Adrenal gland (tissue), 12 donors: Measurements from ENCODE around the gene RAD51B. TPM values are rescaled to one million over a fixed set of nuclear protein-coding genes. Genes with fewer than 3 reads are reported as not detected.

Experiments used
- DNase-seq, 7 donors: peaks; one replicate each; pipeline ENCODE4 v3.0.0-alpha.2; 2019 to 2020
- H3K27ac ChIP-seq, 5 donors: fragments of 200-600 bp; sonication (generic) in 4 of 5; 1 replicate in 3 of 5; 2 replicates in 2 of 5; pipeline versions ENCODE4 v1.5.1 to v1.8.0; 2016 to 2020; ENCODE audit warnings: mild to moderate bottlenecking in 1 of 5
- H3K27me3 ChIP-seq: fragments of 200-600 bp; 2 replicates; pipeline ENCODE4 v1.8.0; 2021
- H3K36me3 ChIP-seq, 2 donors: fragments of 200-600 bp; replicated peaks in 1 of 2; 1 replicate in 1 of 2; 2 replicates in 1 of 2; pipeline versions ENCODE4 v1.5.1 to v1.8.0; 2018 to 2022
- H3K4me1 ChIP-seq, 2 donors: fragments of 200-600 bp; replicated peaks in 1 of 2; 1 replicate in 1 of 2; 2 replicates in 1 of 2; pipeline versions ENCODE4 v1.5.1 to v1.8.0; 2018 to 2021
- H3K4me3 ChIP-seq, 4 donors: fragments of 200-600 bp; sonication (generic) in 3 of 4; one replicate each; pipeline ENCODE4 v1.5.1; 2016 to 2018
- H3K9me3 ChIP-seq, 3 donors: fragments of 200-600 bp; sonication (generic) in 1 of 3; replicated peaks in 1 of 3; 1 replicate in 2 of 3; 2 replicates in 1 of 3; pipeline versions ENCODE4 v1.5.1 to v1.8.0; 2016 to 2021
- POLR2A ChIP-seq, 2 donors: fragments of 450-650 bp; IDR thresholded peaks; one replicate each; pipeline ENCODE4 v1.6.1; 2017; ENCODE audit warnings: antibody characterized with exemption in 2 of 2, mild to moderate bottlenecking in 2 of 2, moderate library complexity in 1 of 2
- WGBS, 4 donors: extraction: QIAGEN DNeasy Blood & Tissue Kit in 2 of 4; methylation state at CpG; one replicate each; pipeline versions ENCODE4 v1.1.5 to v1.1.7; 2013 to 2017; 5-methylcytosine and 5-hydroxymethylcytosine counted together
- intact Hi-C, 2 donors: fragments of 100-400 bp; cut with DNase I; formaldehyde crosslinking; loops; one replicate each; pipeline versions ENCODE4 v1.14.1 to v1.15.0; 2022 to 2023
- polyA plus RNA-seq, 3 donors: library from polyadenylated mRNA; stranded (reverse); fragments of 200-250 nt in 2 of 3; fragments of 350-450 nt in 1 of 3; fragmentation: Illumina TruSeq in 1 of 3; extraction: RNeasy Lipid Tissue Mini Kit (QIAGEN cat#74804) in 1 of 3; gene quantifications; one replicate each; pipeline ENCODE4 v1.2.3, GENCODE V29; 2013 to 2014
- total RNA-seq, 9 donors: library from RNA; depleted of rRNA in 4 of 9; stranded (reverse); fragments of >200 nt in 4 of 9; fragments of 120-200 nt in 1 of 9; fragmentation: NEBNext Ultra II Directional in 1 of 9; extraction: Animal tissue kit (Norgen Biotek cat#: 25700) in 1 of 9; gene quantifications; one replicate each; pipeline versions ENCODE4 v1.1.0 to v1.2.4, GENCODE V29; 2013 to 2023
- TF ChIP-seq, protein P1 (sequence below), 6 experiments: fragments of 450-650 bp in 4 of 6; fragments of 200-600 bp in 2 of 6; sonication (generic) in 1 of 6; IDR thresholded peaks; 1 replicate in 5 of 6; 2 replicates in 1 of 6; pipeline versions ENCODE4 v1.5.1 to v1.8.0; 2016 to 2021; ENCODE audit warnings: antibody characterized with exemption in 6 of 6, mild to moderate bottlenecking in 2 of 6, moderate library complexity in 1 of 6
- donor health status: healthy with polysubstance abuse.
- donor health status: Bipolar disorder and iron deficiency.
- donor health status: DM: yes; HTN: yes; CAD: no.
- donor health status: DM: no; HTN: no; CAD: no.
- donor health status: DM: no; HTN: no; CAD: no.
- donor health status: DM: yes; HTN: yes; CAD: no.

The RAD51B gene
- total and polyA plus RNA-seq, 12 donors: 2.3 to 24.6 (median 12.4) TPM

- intact Hi-C loops: no loop called here
- Histone ChIP-seq H3K27ac (no peak overlapping the region), H3K27me3 (no peaks in the 10 kb centered on the region), H3K4me1 (no peaks in the 10 kb centered on the region), H3K4me3 (no peak overlapping the region), H3K36me3 (no peaks in the 10 kb centered on the region), H3K9me3 (no peaks in the 10 kb centered on the region)
- 89 to 100% (median 94%) methylated on average over 1 to 2 of the region's 2 CpGs for WGBS, 4 donors
- no peak for DNase-seq
- TF ChIP-seq, protein P1, sequence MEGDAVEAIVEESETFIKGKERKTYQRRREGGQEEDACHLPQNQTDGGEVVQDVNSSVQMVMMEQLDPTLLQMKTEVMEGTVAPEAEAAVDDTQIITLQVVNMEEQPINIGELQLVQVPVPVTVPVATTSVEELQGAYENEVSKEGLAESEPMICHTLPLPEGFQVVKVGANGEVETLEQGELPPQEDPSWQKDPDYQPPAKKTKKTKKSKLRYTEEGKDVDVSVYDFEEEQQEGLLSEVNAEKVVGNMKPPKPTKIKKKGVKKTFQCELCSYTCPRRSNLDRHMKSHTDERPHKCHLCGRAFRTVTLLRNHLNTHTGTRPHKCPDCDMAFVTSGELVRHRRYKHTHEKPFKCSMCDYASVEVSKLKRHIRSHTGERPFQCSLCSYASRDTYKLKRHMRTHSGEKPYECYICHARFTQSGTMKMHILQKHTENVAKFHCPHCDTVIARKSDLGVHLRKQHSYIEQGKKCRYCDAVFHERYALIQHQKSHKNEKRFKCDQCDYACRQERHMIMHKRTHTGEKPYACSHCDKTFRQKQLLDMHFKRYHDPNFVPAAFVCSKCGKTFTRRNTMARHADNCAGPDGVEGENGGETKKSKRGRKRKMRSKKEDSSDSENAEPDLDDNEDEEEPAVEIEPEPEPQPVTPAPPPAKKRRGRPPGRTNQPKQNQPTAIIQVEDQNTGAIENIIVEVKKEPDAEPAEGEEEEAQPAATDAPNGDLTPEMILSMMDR (IDR thresholded peaks at IDR 0.05): no peak
- TF ChIP-seq POLR2A (IDR thresholded peaks at IDR 0.05): no peak
Measured at GRCh38 chr14:68343534-68344118, 524.0 kb downstream of the RAD51B start.

GRCh38 chr14:68345738-68346137, 526.2 kb downstream of the RAD51B start:
- Histone ChIP-seq H3K9me3 (no peaks in the 10 kb centered on the region), H3K4me3 (no peak overlapping the region), H3K27ac (no peak overlapping the region), H3K36me3 (no peaks in the 10 kb centered on the region), H3K4me1 (no peaks in the 10 kb centered on the region), H3K27me3 (no peaks in the 10 kb centered on the region)
- TF ChIP-seq POLR2A (IDR thresholded peaks at IDR 0.05): no peak
- TF ChIP-seq, protein P1 (IDR thresholded peaks at IDR 0.05): no peak
- WGBS, 4 donors: 77 to 94% (median 85%) methylated on average over 4 of the region's 4 CpGs
- intact Hi-C loops: no loop called here
- DNase-seq: peak in 1 of 7 donors; percentile 22

GRCh38 chr14:68346556-68347343, 527.2 kb downstream of the RAD51B start:
- H3K4me1 ChIP-seq: no peaks in the 10 kb centered on the region
- no peaks in the 10 kb centered on the region for H3K36me3 ChIP-seq
- H3K27ac ChIP-seq: no peak overlapping the region
- 72 to 84% (median 76%) methylated on average over 5 of the region's 5 CpGs for WGBS, 4 donors
- no peak for DNase-seq
- H3K9me3 ChIP-seq: no peaks in the 10 kb centered on the region
- no peaks in the 10 kb centered on the region for H3K27me3 ChIP-seq
- intact Hi-C loops: no loop called here
- TF ChIP-seq, protein P1 (IDR thresholded peaks at IDR 0.05): no peak
- no peak for TF ChIP-seq POLR2A (IDR thresholded peaks at IDR 0.05)
- no peak overlapping the region for H3K4me3 ChIP-seq

GRCh38 chr14:68349900-68350629, 530.5 kb downstream of the RAD51B start:
- Histone ChIP-seq H3K27ac (no peak overlapping the region), H3K4me3 (no peak overlapping the region), H3K4me1 (no peaks in the 10 kb centered on the region), H3K9me3 (no peaks in the 10 kb centered on the region), H3K36me3 (no peaks in the 10 kb centered on the region), H3K27me3 (no peaks in the 10 kb centered on the region)
- no peak for TF ChIP-seq POLR2A (IDR thresholded peaks at IDR 0.05)
- TF ChIP-seq, protein P1 (IDR thresholded peaks at IDR 0.05): no peak
- DNase-seq: no peak
- intact Hi-C loops: no loop called here
- 69 to 84% (median 76%) methylated on average over 8 of the region's 8 CpGs for WGBS, 4 donors
